ENCODE results near the gene COPS3.
"Not testable (repeated sequence)": the region's sequence is repeated elsewhere in the genome, so short reads cannot be mapped to it uniquely, and the experiment has no call there.

Gene COPS3

GRCh38 chr17:17300624-17301568 lies 19.9 kb upstream of the COPS3 start:
- peak; percentile 48 for DNase-seq

- no peak for DNase-seq
These were observed 17.1 kb upstream of the COPS3 start for GRCh38 chr17:17298108-17298507.

GRCh38 chr17:17297217-17297616 lies 16.2 kb upstream of the COPS3 start:
- no peak for DNase-seq

- no peak for DNase-seq
These were observed 14.1 kb upstream of the COPS3 start for GRCh38 chr17:17295141-17295540.

DNA sequence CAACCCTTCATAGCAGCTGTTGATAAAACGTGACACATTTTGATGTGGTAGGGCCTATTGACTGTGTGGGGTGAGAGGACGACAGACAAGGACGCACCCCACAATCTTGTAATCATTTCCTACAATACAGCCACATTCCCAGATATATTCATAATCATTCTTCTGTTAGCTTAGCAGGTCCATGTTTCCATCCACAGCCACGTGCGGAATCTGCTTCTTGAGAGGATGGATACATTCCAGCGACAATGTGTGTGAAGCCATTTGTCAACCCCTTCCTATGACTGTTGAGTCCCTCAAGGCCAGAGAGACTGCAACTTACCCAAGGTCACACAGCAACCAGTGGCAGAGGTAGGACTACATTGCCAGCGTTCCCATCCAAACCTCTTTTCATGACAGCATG lies 8.7 kb upstream of the COPS3 start:
- DNase-seq = no peak

GRCh38 chr17:17289086-17289485 lies 8.0 kb upstream of the COPS3 start:
- no peak for DNase-seq

DNA sequence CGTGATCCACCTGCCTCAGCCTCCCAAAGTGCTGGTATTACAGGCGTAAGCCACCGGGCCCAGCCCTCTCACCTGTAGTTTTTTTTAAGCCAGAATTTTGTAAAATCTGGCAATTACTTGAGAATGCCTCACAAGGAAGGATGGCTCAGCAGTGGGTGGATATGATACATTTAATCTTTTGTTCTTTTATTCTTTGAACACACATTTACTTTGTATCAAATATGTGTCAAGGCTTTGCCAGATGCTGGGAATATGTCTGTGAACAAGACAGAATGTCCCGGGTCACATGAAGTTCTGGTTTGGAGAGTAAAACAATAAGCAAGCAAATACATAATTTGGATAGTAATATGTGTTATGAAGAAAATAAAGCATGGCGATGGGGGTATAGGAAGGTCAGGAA lies 4.9 kb upstream of the COPS3 start:
- no peak for DNase-seq

DNA sequence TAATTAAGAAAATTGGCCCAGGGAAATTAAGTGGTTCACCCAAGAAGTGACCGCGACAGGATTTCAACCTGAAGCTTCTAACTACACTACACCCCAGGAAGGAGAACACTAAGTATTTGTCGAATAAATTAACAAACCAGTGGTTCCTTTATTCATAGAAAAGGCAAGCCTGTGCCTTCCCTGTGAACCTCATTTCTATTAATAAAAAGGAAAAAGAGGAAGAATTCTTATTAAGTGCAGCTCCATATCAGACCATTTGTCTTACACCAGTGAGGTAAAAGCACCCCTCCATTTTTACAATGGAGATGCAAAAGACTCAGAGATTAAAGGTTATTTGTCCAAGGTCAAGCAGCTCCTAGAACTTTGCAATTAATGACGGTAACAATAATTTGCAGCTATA lies 1.7 kb downstream of the COPS3 start:
- no peak for DNase-seq

DNA sequence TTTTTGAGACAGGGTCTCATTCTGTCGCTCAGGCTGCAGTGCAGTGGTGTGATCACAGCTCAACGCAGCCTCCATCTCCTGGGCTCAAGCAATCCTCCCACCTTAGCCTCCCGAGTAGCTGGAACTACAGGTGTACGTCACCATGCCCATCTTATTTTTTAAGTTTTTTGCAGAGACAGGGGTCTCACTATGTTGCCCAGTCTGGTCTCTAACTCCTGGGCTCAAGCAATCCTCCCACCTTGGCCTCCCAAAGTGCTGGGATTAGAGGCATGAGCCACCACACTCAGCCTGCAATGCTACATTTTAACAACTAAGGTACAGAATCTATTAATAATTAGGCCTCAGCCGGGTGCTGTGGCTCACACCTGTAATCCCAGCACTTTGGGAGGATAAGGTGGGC lies 3.6 kb downstream of the COPS3 start:
- DNase-seq = not testable (repeated sequence)

DNA sequence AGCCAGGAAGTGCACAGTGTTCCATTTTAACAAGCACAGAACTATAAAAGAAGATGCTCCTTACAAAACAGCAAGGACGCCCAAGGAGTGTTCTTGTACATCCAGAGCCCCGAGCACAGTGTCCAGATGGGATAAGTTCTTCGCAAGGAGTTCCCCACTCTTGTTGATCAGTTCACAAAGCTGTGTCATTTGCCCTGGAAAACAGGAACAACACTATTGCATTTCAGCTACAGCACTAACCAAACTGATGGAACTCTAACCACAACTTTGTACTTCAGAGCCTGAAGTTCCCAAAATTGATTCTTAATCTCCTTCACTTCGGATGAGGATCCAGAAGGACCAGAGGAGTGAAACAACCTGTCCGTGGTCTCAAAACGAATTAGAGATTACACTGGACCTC lies 5.1 kb downstream of the COPS3 start:
- DNase-seq = no peak

DNA sequence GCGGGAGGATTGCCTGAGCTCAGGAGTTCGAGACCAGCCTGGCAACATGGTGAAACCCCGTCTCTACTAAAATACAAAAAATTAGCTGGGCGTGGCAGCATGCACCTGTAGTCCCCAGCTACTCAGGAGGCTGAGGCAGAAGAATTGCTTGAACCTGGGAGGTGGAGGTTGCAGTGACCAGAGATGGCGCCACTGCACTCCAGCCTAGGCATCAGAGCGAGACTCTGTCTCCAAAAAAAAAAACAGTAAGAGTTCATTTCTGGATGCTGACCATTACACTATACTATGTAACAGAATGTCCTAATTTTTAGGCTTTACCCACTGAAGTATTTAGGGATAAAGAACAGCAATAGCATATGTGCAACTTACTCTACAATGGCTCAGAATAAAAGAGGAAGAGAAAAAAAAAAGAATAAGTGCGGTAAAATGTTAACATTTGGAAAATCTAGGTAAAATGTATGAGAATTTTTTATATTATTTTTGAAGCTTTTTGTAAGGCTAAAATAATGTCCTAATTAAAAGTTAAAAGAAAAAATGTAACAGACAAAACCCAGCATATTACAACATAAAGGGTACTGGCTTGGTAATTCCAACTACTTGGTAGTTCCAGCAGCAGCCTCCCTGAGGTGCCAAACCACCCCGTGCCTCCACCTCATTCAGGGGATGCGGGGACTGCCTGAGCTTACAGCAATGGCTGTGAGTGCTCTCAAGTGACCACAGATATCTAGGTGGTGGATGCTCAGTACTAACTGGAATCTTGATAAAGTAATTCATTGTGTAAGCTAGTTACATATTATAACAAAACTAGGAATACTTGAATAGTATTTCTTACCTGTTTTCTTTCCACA lies 10.9 kb downstream of the COPS3 start:
- DNase-seq = peak; percentile 15

DNA sequence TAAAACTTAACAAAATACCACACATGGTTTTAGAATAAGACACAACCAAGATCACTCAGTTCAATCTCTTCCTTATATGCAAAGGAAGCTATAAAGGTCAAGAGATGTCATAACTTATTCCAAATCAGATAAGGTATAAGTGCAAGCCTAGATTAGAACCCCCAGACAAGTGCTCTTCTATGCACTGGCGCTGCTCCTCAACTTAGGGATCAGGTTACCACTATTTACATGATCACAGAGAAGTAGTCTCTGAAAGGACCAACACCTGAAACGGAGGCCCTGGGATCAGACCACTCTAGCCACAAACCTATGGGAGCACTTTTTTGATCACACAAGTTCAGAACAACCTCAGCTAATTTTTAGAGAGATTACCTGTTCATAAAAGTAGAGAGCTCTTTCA lies 16.6 kb downstream of the COPS3 start:
- DNase-seq = no peak

GRCh38 chr17:17258998-17259397 lies 22.0 kb downstream of the COPS3 start:
- no peak for DNase-seq

DNA sequence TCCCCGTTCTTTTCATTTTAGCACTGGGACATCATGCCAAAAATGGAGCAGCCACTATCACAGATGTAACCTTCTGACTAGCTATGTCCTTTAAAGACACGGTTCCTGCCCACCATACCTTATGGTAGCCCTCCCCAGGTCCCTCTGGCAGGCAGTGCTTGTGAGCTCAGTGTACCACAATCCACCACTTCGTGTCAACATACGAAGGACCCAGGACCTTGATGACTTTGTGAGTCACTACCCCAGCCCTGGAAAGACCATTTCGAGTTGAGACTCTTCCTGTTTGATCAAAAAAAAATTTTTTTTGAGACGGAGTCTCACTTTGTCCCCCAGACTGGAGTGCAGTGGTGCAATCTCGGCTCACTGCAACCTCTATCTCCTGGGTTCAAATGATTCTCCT lies 23.0 kb downstream of the COPS3 start:
- DNase-seq = no peak

- no peak for DNase-seq
These were observed 24.7 kb downstream of the COPS3 start for GRCh38 chr17:17256316-17256715.

DNA sequence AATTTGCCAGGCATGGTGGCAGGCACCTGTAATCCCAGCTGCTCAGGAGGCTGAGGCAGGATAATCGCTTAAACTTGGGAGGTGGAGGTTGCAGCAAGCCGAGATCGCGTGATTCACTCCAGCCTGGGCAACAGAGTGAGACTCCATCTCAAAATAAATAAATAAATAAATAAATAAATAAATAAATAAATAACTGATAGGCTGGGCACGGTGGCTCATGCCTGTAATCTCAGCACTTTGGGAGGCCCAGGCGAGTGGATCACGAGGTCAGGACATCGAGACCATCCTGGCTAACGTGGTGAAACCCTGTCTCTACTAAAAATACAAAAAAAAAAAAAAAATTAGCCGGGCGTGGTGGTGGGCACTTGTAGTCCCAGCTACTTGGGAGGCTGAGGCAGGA lies 25.4 kb downstream of the COPS3 start:
- DNase-seq = not testable (repeated sequence)

- no peak for DNase-seq
These were observed 27.0 kb downstream of the COPS3 start for GRCh38 chr17:17254036-17254435.

GRCh38 chr17:17253406-17253805 lies 27.6 kb downstream of the COPS3 start:
- DNase-seq = no peak

DNA sequence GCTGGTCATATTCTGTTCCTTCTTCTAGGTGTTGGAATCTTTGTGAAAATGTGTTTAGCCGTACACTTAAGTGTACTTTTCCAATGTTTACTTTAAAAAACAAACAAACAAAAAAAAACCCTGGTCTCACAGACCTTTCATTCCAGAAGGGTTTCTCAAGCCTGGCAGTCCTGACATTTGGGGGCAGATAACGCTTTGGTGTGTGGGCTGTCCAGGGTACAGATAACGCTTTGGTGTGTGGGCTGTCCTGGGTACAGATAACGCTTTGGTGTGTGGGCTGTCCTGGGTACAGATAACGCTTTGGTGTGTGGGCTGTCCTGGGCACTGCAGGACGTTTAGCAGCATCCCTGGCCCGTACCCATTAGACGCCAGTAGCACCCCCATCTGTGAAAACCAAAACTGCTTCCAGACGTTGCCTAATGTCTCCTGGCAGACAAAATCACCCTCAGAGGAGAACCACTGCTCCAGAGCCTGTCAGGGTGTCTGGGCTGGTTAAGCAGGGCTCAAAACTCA lies 28.8 kb downstream of the COPS3 start:
- no peak for DNase-seq

- no peak for DNase-seq
These were observed 34.2 kb downstream of the COPS3 start for GRCh38 chr17:17246879-17247278.

DNA sequence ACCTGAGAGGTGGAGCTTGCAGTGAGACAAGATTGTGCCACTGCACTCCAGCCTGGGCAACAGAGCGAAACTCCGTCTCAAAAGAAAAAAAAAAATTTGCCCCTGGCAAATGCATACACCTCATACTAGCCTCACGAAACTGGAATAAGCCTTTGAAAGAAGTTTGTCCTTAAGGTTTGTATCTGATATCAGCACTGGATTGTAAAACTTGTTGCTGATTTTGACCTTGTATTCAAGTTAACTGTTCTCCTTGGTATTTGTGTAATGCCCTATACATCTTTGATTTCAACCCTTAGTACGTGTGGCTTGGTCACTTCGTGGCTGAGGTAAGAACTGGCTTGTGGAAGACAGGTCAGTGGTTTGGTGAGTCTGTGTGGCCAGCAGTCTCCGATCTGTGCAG lies 37.9 kb downstream of the COPS3 start:
- no peak for DNase-seq

GRCh38 chr17:17242246-17242645 lies 38.8 kb downstream of the COPS3 start:
- DNase-seq = no peak

- DNase-seq = no peak
These were observed 39.4 kb downstream of the COPS3 start for GRCh38 chr17:17241656-17242055.

DNA sequence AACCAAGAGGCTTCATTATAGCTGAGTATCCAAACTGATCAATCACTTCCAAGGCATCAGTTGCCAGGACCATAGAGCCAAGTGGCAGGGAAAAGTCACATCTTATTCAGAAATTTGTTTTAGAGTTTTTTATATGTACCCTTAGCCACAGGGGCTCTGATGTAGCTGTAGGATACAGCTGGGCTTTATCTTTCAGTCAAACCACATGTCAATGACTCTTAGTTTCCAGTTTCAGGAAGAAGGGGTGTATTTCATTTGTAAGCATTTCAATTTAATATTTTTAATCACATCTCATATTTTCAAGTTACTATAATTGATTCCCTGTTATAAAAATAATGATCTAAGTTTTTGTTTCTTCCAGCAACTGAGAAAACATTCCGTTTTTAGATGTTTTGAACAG lies 41.2 kb downstream of the COPS3 start:
- no peak for DNase-seq
